ENCODE measurements around the gene SFXN5.
"Not testable (repeated sequence)": the region's sequence is repeated elsewhere in the genome, so short reads cannot be mapped to it uniquely, and the experiment has no call there.

Gene SFXN5

GRCh38 chr2:73078457-73079411, 7.2 kb upstream of the SFXN5 start:
- DNase-seq (ENCODE audit: low spot score): no peak

GRCh38 chr2:73077424-73077795, 5.9 kb upstream of the SFXN5 start:
- no peak for DNase-seq (ENCODE audit: low spot score)

GRCh38 chr2:73076701-73077423, 5.3 kb upstream of the SFXN5 start:
- DNase-seq (ENCODE audit: low spot score): no peak

GRCh38 chr2:73075477-73076373, 4.2 kb upstream of the SFXN5 start:
- no peak for DNase-seq (ENCODE audit: low spot score)

- DNase-seq (ENCODE audit: low spot score): no peak
Observed at GRCh38 chr2:73074110-73075069, 2.9 kb upstream of the SFXN5 start.

GRCh38 chr2:73072416-73072815, 904 bp upstream of the SFXN5 start:
- DNase-seq (ENCODE audit: low spot score): no peak

GRCh38 chr2:73072129-73072395, 550 bp upstream of the SFXN5 start:
- DNase-seq (ENCODE audit: low spot score): no peak

GRCh38 chr2:73070643-73071359, 711 bp downstream of the SFXN5 start:
- DNase-seq (ENCODE audit: low spot score): peak; percentile 12

GRCh38 chr2:73069855-73070642, 1.5 kb downstream of the SFXN5 start:
- DNase-seq (ENCODE audit: low spot score): no peak

GRCh38 chr2:73069041-73069854, 2.3 kb downstream of the SFXN5 start:
- no peak for DNase-seq (ENCODE audit: low spot score)

GRCh38 chr2:73068147-73068546, 3.4 kb downstream of the SFXN5 start:
- no peak for DNase-seq (ENCODE audit: low spot score)

GRCh38 chr2:73067043-73067442, 4.5 kb downstream of the SFXN5 start:
- no peak for DNase-seq (ENCODE audit: low spot score)

- DNase-seq (ENCODE audit: low spot score): not testable (repeated sequence)
Observed at GRCh38 chr2:73065070-73065469, 6.4 kb downstream of the SFXN5 start.

- DNase-seq (ENCODE audit: low spot score): no peak
Observed at GRCh38 chr2:73063909-73064875, 7.3 kb downstream of the SFXN5 start.

- DNase-seq (ENCODE audit: low spot score): no peak
Observed at GRCh38 chr2:73063472-73063871, 8.0 kb downstream of the SFXN5 start.

- DNase-seq (ENCODE audit: low spot score): no peak
Observed at GRCh38 chr2:73059106-73059505, 12.4 kb downstream of the SFXN5 start.

GRCh38 chr2:73054980-73055379, 16.5 kb downstream of the SFXN5 start:
- DNase-seq (ENCODE audit: low spot score): no peak

Measured in activated CD4-positive, alpha-beta T cell treated with anti-CD3 and anti-CD28 coated beads, Interleukin-2, Interleukin-4, amounts not matched to agents 100 ng/mL and 50 ng/mL, durations not matched to agents 16 hours and 8 hours (primary cell).